Measurements from ENCODE around the gene ITGA5. TPM values are rescaled to one million over a fixed set of nuclear protein-coding genes. Genes with fewer than 3 reads are reported as not detected.

The ITGA5 gene
- total RNA-seq, 2 donors from 2014 or later: 44.2 to 99.4 TPM

DNA sequence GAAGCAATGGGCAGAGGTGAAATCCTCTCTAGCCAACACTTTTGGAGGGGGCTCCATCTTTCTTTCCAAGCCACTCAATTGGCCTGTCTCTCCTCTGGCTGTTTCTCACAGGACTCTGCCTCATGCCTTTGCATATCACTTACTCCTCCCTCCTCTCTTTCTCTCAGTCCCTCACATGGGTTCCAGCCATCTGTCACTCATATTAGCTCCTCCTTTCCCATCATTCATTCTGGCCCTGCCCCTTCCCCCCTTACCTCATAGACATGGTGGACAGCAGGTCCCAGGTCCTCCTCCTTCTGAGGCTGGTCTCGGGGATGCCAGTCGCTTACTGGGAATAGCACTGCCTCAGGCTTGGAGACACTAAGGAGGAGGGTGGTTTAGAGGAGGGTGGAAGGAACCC lies 17.9 kb downstream of the ITGA5 start:
- DNase-seq (ENCODE audit: low spot score): no peak
- 95% methylated on average over 2 of the region's 2 CpGs for WGBS
- Histone ChIP-seq H3K36me3 (peaks cover 4 to 30% of the 10 kb centered on the region in 2 donors), H3K4me3 (no peak overlapping the region), H3K27ac (no peak overlapping the region), H3K9me3 (no peaks in the 10 kb centered on the region), H3K4me1 (replicated peaks) (no peaks in the 10 kb centered on the region), H3K27me3 (replicated peaks; ENCODE audit: insufficient read depth) (no peaks in the 10 kb centered on the region)
- TF ChIP-seq, protein P1, sequence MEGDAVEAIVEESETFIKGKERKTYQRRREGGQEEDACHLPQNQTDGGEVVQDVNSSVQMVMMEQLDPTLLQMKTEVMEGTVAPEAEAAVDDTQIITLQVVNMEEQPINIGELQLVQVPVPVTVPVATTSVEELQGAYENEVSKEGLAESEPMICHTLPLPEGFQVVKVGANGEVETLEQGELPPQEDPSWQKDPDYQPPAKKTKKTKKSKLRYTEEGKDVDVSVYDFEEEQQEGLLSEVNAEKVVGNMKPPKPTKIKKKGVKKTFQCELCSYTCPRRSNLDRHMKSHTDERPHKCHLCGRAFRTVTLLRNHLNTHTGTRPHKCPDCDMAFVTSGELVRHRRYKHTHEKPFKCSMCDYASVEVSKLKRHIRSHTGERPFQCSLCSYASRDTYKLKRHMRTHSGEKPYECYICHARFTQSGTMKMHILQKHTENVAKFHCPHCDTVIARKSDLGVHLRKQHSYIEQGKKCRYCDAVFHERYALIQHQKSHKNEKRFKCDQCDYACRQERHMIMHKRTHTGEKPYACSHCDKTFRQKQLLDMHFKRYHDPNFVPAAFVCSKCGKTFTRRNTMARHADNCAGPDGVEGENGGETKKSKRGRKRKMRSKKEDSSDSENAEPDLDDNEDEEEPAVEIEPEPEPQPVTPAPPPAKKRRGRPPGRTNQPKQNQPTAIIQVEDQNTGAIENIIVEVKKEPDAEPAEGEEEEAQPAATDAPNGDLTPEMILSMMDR (IDR thresholded peaks at IDR 0.05): no peak
- TF ChIP-seq POLR2A (IDR thresholded peaks at IDR 0.05) (no peak), POLR2AphosphoS5 (IDR thresholded peaks at IDR 0.05) (no peak)
- intact Hi-C loops (cut with DNase I): loop anchor here (2.0 kb wide), 1 partner anchor 38 kb away; no protein-coding TSS in a partner anchor

DNA sequence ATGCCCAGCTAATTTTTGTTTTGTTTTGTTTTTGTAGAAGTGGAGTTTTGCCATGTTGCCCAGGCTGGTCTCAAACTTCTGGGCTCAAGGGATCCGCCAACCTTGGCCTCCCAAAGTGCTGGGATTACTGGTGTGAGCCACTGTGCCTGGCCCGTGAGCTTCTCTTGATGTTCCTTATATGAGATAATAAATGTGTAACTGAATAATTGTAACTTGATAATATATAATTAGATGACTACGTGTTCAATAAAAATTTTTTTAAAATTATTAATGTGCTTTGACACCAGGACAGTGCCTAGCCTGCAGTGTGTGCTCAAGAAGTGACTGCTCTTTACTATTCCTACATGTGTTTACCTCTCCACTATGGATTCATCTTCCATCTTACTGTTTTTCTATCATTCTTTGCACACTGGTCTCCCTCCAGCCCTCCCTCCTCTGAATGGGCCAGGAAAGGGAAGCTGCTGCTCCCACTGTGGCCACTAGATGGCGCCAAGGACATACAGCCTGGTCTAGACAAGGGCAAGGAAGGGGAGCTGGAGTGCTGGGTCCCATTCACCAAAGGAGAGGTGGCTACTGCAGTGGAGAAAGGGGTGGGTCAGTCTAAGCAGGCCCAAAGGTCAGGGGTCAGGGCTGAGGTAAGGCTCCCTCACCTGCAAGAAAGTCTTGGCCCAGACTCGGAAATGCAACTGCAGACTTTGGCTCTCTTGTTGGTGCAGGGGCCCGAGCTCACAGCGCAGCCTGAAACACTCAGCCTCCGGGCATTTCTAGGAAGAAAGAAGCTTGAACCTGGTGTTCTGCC lies 19.9 kb downstream of the ITGA5 start:
- peak; percentile 70 for DNase-seq (ENCODE audit: low spot score)
- Histone ChIP-seq H3K9me3 (no peaks in the 10 kb centered on the region), H3K36me3 (peaks cover 4 to 24% of the 10 kb centered on the region in 2 donors), H3K4me3 (no peak overlapping the region), H3K4me1 (replicated peaks) (no peaks in the 10 kb centered on the region), H3K27me3 (replicated peaks; ENCODE audit: insufficient read depth) (no peaks in the 10 kb centered on the region), H3K27ac (no peak overlapping the region)
- WGBS: 71% methylated on average over 8 of the region's 8 CpGs
- TF ChIP-seq POLR2A (IDR thresholded peaks at IDR 0.05): no peak
- peak; percentile 69 for TF ChIP-seq POLR2AphosphoS5 (IDR thresholded peaks at IDR 0.05)
- TF ChIP-seq, protein P1 (IDR thresholded peaks at IDR 0.05): peak; percentile 86 to 97 (median 93)
- intact Hi-C loops (cut with DNase I): no loop called here

DNA sequence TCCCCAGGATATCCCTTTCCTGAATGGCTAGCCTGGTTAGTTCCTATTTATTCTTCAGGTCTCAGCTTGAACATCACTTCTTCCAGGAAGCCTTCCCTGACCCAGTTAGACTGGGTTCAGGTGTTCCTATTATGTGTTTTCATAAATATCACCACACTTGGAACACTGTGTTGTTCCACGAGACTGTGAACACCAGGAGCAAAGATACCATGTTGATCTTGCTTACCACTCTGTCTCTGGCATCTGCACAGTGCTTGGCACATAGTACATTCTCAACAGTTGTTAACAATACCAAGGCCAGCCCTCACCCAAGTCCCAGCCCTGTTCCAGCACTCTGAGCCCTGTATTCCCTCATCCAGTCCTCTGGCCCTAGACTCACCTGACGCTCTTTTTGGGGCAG lies 20.8 kb downstream of the ITGA5 start:
- intact Hi-C loops (cut with DNase I): no loop called here
- H3K27ac ChIP-seq: no peak overlapping the region
- DNase-seq (ENCODE audit: low spot score): no peak
- H3K9me3 ChIP-seq: no peaks in the 10 kb centered on the region
- H3K4me1 ChIP-seq (replicated peaks): no peaks in the 10 kb centered on the region
- TF ChIP-seq, protein P1 (IDR thresholded peaks at IDR 0.05): no peak
- TF ChIP-seq POLR2A (IDR thresholded peaks at IDR 0.05) (no peak), POLR2AphosphoS5 (IDR thresholded peaks at IDR 0.05) (no peak)
- peaks cover 4 to 16% of the 10 kb centered on the region in 2 donors for H3K36me3 ChIP-seq
- WGBS: 87% methylated on average over 2 of the region's 2 CpGs
- H3K4me3 ChIP-seq: no peak overlapping the region
- no peaks in the 10 kb centered on the region for H3K27me3 ChIP-seq (replicated peaks; ENCODE audit: insufficient read depth)

DNA sequence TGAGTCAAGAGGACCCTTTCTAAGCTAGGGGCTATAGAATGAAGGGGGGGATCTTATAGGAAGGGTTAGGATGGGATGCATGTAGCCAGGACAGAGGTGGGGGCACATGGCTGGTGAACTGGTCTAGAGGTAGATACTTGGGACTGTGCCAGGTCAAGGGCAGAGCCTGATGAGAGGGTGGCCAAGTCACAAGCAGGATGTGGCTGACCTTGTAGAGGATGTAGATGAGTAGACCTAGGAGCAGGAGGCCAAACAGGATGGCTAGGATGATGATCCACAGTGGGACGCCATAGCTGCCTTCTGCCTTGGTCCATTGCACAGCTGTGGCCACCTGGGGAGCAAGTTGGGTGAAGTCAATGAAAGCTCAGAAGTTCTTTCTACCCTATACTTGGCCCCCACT lies 21.9 kb downstream of the ITGA5 start:
- Histone ChIP-seq H3K36me3 (peaks cover 4 to 12% of the 10 kb centered on the region in 2 donors), H3K4me3 (no peak overlapping the region), H3K27me3 (replicated peaks; ENCODE audit: insufficient read depth) (no peaks in the 10 kb centered on the region), H3K9me3 (no peaks in the 10 kb centered on the region), H3K4me1 (replicated peaks) (no peaks in the 10 kb centered on the region), H3K27ac (no peak overlapping the region)
- no peak for TF ChIP-seq POLR2A (IDR thresholded peaks at IDR 0.05)
- TF ChIP-seq POLR2AphosphoS5 (IDR thresholded peaks at IDR 0.05): no peak
- TF ChIP-seq, protein P1 (IDR thresholded peaks at IDR 0.05): no peak
- WGBS: 89% methylated on average over 1 of the region's 1 CpG
- intact Hi-C loops (cut with DNase I): no loop called here
- DNase-seq (ENCODE audit: low spot score): no peak

DNA sequence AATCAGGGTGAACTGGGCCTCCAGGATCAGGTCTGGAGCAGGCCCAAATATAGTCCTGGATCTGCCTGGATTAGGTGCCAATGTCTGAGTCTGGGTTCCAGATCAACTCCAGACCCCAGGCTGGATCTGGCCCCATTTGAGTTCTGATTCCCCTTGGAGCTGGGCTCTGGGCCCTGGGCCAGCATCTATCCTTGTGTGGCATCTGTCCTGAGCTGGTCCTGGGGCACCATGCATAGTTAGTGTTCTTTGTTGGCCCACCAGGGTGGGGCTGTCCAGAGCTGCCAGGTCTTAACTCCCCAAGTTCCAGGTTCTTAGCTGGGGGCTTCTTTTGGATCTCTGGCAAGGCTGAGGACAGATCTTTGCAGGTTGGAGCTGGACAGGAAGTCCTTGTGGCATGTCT lies 23.5 kb downstream of the ITGA5 start:
- DNase-seq (ENCODE audit: low spot score): no peak
- no peak overlapping the region for H3K4me3 ChIP-seq
- TF ChIP-seq, protein P1 (IDR thresholded peaks at IDR 0.05): no peak
- TF ChIP-seq POLR2AphosphoS5 (IDR thresholded peaks at IDR 0.05) (no peak), POLR2A (IDR thresholded peaks at IDR 0.05) (no peak)
- no peak overlapping the region for H3K27ac ChIP-seq
- H3K27me3 ChIP-seq (replicated peaks; ENCODE audit: insufficient read depth): no peaks in the 10 kb centered on the region
- no peaks in the 10 kb centered on the region for H3K4me1 ChIP-seq (replicated peaks)
- peaks cover 4 to 10% of the 10 kb centered on the region in 2 donors for H3K36me3 ChIP-seq
- intact Hi-C loops (cut with DNase I): no loop called here
- H3K9me3 ChIP-seq: no peaks in the 10 kb centered on the region

All from prostate gland (tissue), 2 donors.